Common myeloid progenitor, CD34-positive (primary cell): ENCODE measurements around the gene P2RY6.

ENCODE experiments used
- CTCF ChIA-PET: fragments of 350-600 bp; sonication (Branson Sonifier 250); formaldehyde crosslinking; loops from one replicate; lab custom pipeline; 2021; ENCODE audit warnings: antibody characterized with exemption; lab: Charles Lee
- POLR2A ChIA-PET: fragments of 350-600 bp; sonication (Branson Sonifier 250); formaldehyde crosslinking; loops from one replicate; lab custom pipeline; 2021; ENCODE audit warnings: antibody characterized with exemption; lab: Charles Lee
- DNase-seq, 3 donors: peaks; one replicate each; pipeline versions ENCODE4 v3.0.0 to v3.0.0-alpha.2; 2013
- H3K27ac ChIP-seq, 2 experiments: 1 replicate in 1 of 2; 2 replicates in 1 of 2; pipeline ENCODE4 v1.7.0; 2013; ENCODE audit warnings: inconsistent platforms in 2 of 2, low read length in 2 of 2, mild to moderate bottlenecking in 2 of 2, low read depth in 1 of 2, moderate library complexity in 1 of 2; ENCODE audit not compliant: severe bottlenecking in 2 of 2, insufficient read depth in 1 of 2, poor library complexity in 1 of 2
- H3K27me3 ChIP-seq, 5 experiments: replicated peaks in 2 of 5; 1 replicate in 3 of 5; 2 replicates in 2 of 5; pipeline versions ENCODE4 v1.6.1 to v1.7.0; 2013; ENCODE audit warnings: low read length in 4 of 5, mild to moderate bottlenecking in 2 of 5, moderate library complexity in 2 of 5, inconsistent platforms in 1 of 5; ENCODE audit not compliant: insufficient read depth in 5 of 5, control insufficient read depth in 4 of 5
- H3K36me3 ChIP-seq, 4 experiments: 1 replicate in 2 of 4; 2 replicates in 2 of 4; pipeline versions ENCODE4 v1.6.1 to v1.7.0; 2013; ENCODE audit warnings: low read length in 3 of 4, control low read depth in 1 of 4, mild to moderate bottlenecking in 1 of 4; ENCODE audit not compliant: control insufficient read depth in 4 of 4, insufficient read depth in 4 of 4
- H3K4me1 ChIP-seq, 4 experiments: 1 replicate in 3 of 4; 2 replicates in 1 of 4; pipeline versions ENCODE4 v1.6.1 to v1.7.1; 2013; ENCODE audit warnings: low read length in 3 of 4, mild to moderate bottlenecking in 3 of 4, control low read depth in 1 of 4, inconsistent platforms in 1 of 4, moderate library complexity in 1 of 4; ENCODE audit not compliant: control insufficient read depth in 4 of 4, insufficient read depth in 4 of 4; ENCODE audit errors: control extremely low read depth in 1 of 4
- H3K4me3 ChIP-seq, 7 experiments: 1 replicate in 4 of 7; 2 replicates in 3 of 7; pipeline versions ENCODE4 v1.5.1 to v1.7.0; 2013; ENCODE audit warnings: mild to moderate bottlenecking in 7 of 7, low read length in 6 of 7, moderate library complexity in 6 of 7, inconsistent platforms in 2 of 7, low read depth in 2 of 7, control low read depth in 1 of 7; ENCODE audit not compliant: insufficient read depth in 4 of 7, control insufficient read depth in 1 of 7; ENCODE audit errors: extremely low read depth in 1 of 7
- H3K9me3 ChIP-seq, 5 experiments: 1 replicate in 4 of 5; 2 replicates in 1 of 5; pipeline versions ENCODE4 v1.6.1 to v1.7.1; 2013; ENCODE audit warnings: low read length in 4 of 5, mild to moderate bottlenecking in 2 of 5, inconsistent platforms in 1 of 5, low read depth in 1 of 5, moderate library complexity in 1 of 5; ENCODE audit not compliant: control insufficient read depth in 4 of 5, insufficient read depth in 2 of 5; ENCODE audit errors: control extremely low read depth in 1 of 5
- WGBS: methylation state at CpG from one replicate; pipeline ENCODE4 v1.1.5; 2013; ENCODE audit not compliant: insufficient coverage; 5-methylcytosine and 5-hydroxymethylcytosine counted together

Gene P2RY6

GRCh38 chr11:73249853-73250783 lies 22.0 kb upstream of the P2RY6 start:
- POLR2A ChIA-PET, result interaction anchor here (0.6 kb wide), 1 partner anchor 70 kb away, joined by 4 read pairs; no protein-coding TSS in a partner anchor
- H3K36me3 ChIP-seq, result no peaks in the 10 kb centered on the region

GRCh38 chr11:73252577-73253191 lies 19.5 kb upstream of the P2RY6 start:
- peak in 2 of 3 donors; percentile 69 to 79 for DNase-seq
- H3K9me3 ChIP-seq, result no peaks in the 10 kb centered on the region
- CTCF ChIA-PET, result interaction anchor here (0.9 to 1.0 kb wide), 2 partner anchors 16 to 67 kb away, joined by 3 read pairs; no protein-coding TSS in a partner anchor
- no peaks in the 10 kb centered on the region for H3K4me1 ChIP-seq
- POLR2A ChIA-PET, result interaction anchor here (0.6 kb wide), 1 partner anchor 224 kb away, joined by 3 read pairs; no protein-coding TSS in a partner anchor
- 95% methylated on average over 4 of the region's 4 CpGs for WGBS
- H3K27me3 ChIP-seq, result no peaks in the 10 kb centered on the region
- no peak overlapping the region for H3K4me3 ChIP-seq
- no peaks in the 10 kb centered on the region for H3K36me3 ChIP-seq
- H3K27ac ChIP-seq, result no peak overlapping the region

More at GRCh38 chr11:73249853-73250783, 22.0 kb upstream of the P2RY6 start:
- CTCF ChIA-PET, result interaction anchor here (0.8 to 1.5 kb wide), 2 partner anchors 12 to 88 kb away, joined by 3 read pairs; no protein-coding TSS in a partner anchor
- Histone ChIP-seq H3K4me1 (no peaks in the 10 kb centered on the region), H3K27ac (no peak overlapping the region), H3K4me3 (no peak overlapping the region), H3K27me3 (no peaks in the 10 kb centered on the region), H3K9me3 (no peaks in the 10 kb centered on the region)
- 90% methylated on average over 8 of the region's 11 CpGs for WGBS
- peak in 2 of 3 donors; percentile 67 to 76 for DNase-seq

GRCh38 chr11:73257342-73258103 lies 14.6 kb upstream of the P2RY6 start:
- 100% methylated on average over 4 of the region's 6 CpGs for WGBS
- no peak overlapping the region for H3K4me3 ChIP-seq
- no peak for DNase-seq

GRCh38 chr11:73258104-73259035 lies 13.8 kb upstream of the P2RY6 start:
- H3K4me3 ChIP-seq, result no peak overlapping the region
- POLR2A ChIA-PET, result interaction anchor here (0.5 kb wide), 1 partner anchor 1012 kb away, joined by 3 read pairs; no protein-coding TSS in a partner anchor
- CTCF ChIA-PET, result interaction anchor here (1.0 to 1.6 kb wide), 5 partner anchors 14 to 80 kb away, joined by 3 to 5 read pairs (median 3); no protein-coding TSS in a partner anchor

More at GRCh38 chr11:73257342-73258103, 14.6 kb upstream of the P2RY6 start:
- H3K4me1 ChIP-seq, result peaks cover 0 to 7% (median 0%) of the 10 kb centered on the region in 4 experiments
- H3K27me3 ChIP-seq, result no peaks in the 10 kb centered on the region
- ChIA-PET CTCF (interaction anchor here (0.6 to 1.4 kb wide), 5 partner anchors 15 to 239 kb away, joined by 3 to 4 read pairs (median 3); no protein-coding TSS in a partner anchor), POLR2A (no interaction called here)
- H3K27ac ChIP-seq, result no peak overlapping the region
- H3K9me3 ChIP-seq, result no peaks in the 10 kb centered on the region
- no peaks in the 10 kb centered on the region for H3K36me3 ChIP-seq

GRCh38 chr11:73259406-73260126 lies 12.6 kb upstream of the P2RY6 start:
- Histone ChIP-seq H3K27ac (no peak overlapping the region), H3K36me3 (no peaks in the 10 kb centered on the region), H3K4me1 (peaks cover 0 to 7% (median 4%) of the 10 kb centered on the region in 4 experiments), H3K4me3 (no peak overlapping the region), H3K9me3 (no peaks in the 10 kb centered on the region), H3K27me3 (peaks cover 0 to 19% (median 7%) of the 10 kb centered on the region in 5 experiments)
- WGBS, result 100% methylated on average over 2 of the region's 3 CpGs
- CTCF ChIA-PET, result interaction anchor here (0.9 to 1.6 kb wide), 2 partner anchors 15 to 62 kb away, joined by 3 to 5 read pairs; no protein-coding TSS in a partner anchor
- POLR2A ChIA-PET, result no interaction called here
- no peak for DNase-seq

More at GRCh38 chr11:73258104-73259035, 13.8 kb upstream of the P2RY6 start:
- 91% methylated on average over 6 of the region's 7 CpGs for WGBS
- Histone ChIP-seq H3K4me1 (peaks cover 0 to 7% (median 0%) of the 10 kb centered on the region in 4 experiments), H3K27ac (no peak overlapping the region), H3K36me3 (no peaks in the 10 kb centered on the region), H3K27me3 (peaks cover 0 to 7% (median 5%) of the 10 kb centered on the region in 5 experiments), H3K9me3 (no peaks in the 10 kb centered on the region)
- DNase-seq, result no peak
